SW480 (cell line): Measurements from ENCODE around the gene SORCS2.

Source experiments
- DNase-seq: peaks from one replicate; pipeline ENCODE4 v3.0.0-alpha.2; 2016; ENCODE audit warnings: low spot score

The SORCS2 gene

DNA sequence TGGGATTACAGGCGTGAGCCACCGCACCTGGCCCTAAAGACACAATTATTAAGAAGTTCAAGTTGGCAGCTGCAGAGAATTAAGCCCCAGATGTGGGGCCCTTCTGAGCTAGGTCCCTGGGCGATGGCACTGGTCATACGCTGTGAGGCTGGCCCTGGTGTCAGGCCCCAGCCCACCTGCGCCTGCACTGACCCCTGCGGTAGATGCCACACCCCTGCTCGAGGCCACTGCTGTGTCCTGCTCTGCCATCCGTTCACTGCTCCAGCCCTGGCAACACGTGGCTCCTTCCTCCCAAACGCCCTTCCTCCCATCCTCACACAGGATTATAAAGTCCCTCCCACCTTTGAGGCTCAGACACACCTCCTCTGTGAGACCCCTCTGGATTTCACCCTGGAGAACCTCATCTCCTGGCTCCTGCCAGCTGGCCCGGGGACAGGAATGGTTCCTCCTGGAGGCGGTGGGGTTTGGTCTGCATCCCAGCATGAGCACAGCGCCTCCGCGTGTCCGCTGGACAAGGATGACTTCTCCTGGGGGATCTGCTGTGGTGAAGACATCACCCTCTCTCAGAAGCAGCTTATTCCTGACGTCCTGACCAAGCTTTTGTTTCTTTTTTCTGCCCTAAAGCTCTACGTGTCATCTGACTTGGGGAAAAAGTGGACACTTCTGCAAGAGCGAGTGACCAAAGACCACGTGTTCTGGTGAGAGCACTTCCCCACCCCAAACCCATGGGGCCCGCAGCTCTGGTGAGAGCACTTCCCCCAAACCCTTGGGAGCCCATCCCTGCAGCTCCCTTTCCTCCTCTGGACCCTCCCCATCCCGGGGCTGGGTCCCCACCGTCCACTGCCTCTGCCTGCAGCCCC lies 461.4 kb downstream of the SORCS2 start:
- no peak for DNase-seq

DNA sequence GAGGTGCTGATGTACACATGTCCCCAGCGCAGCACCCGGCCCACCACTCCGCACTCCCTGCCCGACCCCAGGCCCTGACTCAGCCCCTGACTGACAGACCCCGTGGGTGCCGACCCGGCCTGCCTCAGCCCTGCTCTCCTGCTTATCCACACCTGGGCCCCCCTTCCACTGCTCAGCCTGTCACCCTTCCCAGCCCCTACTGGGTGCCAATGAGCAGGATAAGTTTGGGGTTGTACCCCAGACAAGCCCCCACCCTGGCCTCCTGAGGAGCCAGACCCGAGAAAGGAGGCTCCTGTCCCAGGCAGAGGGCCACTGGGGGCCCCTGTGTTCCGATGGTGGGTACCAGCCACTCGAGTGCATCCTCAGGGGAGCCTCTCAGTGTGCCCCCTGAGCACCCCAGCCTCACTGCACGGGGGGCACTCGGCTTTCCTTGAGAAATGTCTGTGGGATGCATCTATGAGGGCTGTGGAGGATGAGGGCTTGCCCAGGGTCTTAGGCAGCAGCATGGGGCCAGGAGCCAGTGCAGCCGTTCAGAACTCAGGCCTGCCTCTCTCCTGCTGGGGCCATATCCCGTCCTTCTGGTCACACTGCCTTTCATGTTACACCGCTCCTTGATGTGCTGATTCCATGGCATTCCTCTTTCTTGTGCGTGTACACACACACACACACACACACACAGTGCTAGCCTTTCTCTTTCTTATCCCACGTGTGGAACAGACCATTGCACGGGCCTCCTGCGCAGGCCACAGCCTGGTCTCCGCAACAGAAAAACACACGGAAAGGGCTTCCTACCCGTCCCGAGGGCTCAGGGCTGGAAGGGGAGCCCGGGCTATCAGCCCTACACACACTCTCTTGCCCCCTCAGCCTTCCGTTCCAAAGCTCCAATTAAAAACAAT lies 462.5 kb downstream of the SORCS2 start:
- no peak for DNase-seq

DNA sequence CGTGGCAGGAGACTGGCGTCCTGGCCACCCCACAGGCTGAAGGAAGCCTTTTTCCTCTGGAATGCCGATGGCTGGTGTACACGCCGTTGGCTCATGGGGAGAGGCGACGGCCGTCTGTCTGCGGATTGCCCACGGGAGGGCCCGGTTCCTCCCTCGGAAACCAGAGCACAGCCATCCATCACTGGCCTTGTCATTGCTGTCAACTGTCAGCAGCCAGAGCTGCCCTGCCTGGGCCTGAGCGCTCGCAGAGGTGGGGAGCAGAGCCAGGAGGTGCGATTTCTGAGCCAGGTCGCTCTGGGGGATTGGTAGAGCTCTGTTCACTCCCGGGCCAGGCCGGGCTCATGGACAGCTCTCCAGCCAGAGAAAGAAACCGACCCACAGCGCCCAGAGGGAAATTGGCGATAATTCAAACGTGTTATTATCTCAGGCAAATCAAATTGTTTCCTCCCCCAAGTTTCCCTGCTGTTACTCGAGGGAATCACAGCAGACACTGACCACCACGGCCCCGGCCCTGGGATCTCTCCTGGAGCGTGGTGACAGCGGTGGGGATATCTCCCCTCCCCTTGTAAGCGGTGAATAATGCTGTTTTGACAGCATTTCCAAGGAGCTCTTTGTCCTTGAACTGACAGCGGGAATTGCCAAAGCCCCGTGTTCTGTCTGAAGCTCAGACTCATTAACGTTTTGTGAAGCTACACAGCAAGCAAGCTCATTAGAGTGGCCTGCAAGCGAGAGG lies 463.3 kb downstream of the SORCS2 start:
- no peak for DNase-seq

GRCh38 chr4:7656244-7656800 lies 464.0 kb downstream of the SORCS2 start:
- DNase-seq = no peak

GRCh38 chr4:7657545-7658297 lies 465.4 kb downstream of the SORCS2 start:
- DNase-seq = no peak

GRCh38 chr4:7658341-7659204 lies 466.2 kb downstream of the SORCS2 start:
- no peak for DNase-seq

GRCh38 chr4:7659429-7660175 lies 467.3 kb downstream of the SORCS2 start:
- no peak for DNase-seq

DNA sequence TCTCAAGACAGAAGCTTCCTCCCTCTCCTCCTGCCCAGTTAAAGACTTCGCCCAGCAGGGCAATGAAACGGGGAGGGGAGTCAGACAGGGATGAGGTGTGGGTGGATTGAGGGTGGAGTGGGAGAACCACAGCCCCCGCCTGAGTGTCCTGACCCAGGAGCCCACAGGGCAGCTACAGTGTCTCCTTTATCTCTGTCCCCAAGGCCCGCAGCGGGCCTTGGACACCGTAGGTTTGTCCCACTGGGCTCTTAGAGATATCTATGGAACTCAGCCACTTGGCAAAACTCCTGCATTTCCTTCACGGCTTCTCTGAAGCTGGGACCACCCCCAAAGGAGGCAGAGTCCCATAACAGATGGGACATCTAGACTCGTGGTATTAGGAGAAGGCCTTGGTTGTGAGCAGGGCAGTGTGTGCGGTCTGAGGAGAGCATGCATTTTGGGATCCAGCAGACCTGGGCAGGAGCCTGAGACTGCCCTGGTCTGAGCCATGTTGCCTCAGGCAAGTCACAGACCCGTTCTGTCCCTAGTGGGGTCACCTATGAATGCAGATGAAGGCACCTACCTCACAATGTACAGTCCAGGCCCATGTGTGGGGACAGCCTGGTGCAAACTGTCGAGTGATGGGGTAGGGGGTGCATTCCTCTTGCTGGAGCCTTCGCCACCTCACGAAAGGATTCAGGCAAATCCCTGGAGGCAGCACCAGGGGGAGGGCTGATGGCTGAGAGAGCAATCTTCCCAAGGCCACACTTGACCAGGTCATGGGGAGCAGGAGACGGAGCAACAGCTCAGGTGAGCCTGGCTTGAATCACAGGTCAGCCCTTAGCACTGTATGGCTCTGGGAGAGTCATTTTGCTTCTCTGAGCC lies 468.1 kb downstream of the SORCS2 start:
- DNase-seq = no peak

- DNase-seq = no peak
These were observed 468.9 kb downstream of the SORCS2 start for GRCh38 chr4:7661066-7661748.

GRCh38 chr4:7661846-7662506 lies 469.6 kb downstream of the SORCS2 start:
- no peak for DNase-seq

DNA sequence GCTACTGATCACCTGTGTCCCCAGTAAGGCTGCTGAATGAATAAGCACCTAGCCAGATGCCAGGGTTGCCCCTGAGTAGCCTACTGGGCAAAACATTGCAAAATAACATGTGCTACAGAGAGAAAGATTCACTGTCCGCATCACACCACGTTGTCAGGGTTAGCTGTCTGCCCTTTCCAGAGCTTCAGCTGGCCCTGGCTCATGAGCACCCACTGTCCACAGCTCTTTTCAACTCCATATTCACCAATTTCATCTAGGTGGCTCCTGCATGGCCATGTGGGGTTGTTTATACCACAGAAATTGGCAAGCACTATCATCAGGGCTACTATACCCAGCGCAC lies 470.1 kb downstream of the SORCS2 start:
- DNase-seq = no peak

GRCh38 chr4:7663075-7663541 lies 470.8 kb downstream of the SORCS2 start:
- no peak for DNase-seq

GRCh38 chr4:7664106-7664505 lies 471.8 kb downstream of the SORCS2 start:
- no peak for DNase-seq

- no peak for DNase-seq
These were observed 473.0 kb downstream of the SORCS2 start for GRCh38 chr4:7665321-7665720.

DNA sequence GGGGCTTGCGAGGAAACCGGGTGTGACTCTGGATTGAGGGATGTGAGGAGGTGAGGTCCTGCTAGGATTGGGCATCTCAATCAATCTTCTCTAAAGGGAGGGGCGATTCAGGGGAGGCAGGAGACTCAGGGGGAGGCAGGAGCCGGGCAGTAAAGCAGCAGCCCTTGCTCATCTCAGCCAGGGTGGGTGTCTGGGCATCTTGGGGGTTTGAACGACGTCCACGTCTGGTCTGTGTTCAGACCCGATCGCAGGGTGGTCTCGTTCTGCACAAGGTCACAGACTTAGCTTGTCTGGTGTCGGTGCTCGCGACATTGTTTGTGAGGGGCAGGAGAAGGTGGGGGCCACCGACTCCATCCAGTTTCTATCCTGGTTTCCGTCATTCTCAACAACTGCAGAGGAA lies 473.7 kb downstream of the SORCS2 start:
- no peak for DNase-seq

DNA sequence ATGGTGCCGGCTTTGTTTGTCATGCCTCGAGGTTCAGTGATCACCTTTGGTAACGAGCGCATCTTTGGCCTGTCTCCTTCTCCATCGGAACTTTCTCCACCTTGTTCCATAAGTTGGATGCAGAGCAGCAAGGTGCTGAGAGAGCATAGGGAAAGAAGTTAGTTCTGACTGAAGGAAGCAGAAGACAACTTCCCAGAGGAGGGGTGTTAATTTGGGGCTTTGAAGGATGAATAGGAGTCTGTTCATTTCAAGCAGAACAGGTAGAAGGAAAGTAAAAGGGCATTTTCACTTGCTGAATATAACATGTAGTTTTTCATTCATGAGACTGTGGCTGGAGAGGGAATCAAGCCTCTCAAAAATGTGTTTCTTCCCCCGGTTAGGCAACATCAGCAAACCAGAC lies 474.4 kb downstream of the SORCS2 start:
- no peak for DNase-seq

DNA sequence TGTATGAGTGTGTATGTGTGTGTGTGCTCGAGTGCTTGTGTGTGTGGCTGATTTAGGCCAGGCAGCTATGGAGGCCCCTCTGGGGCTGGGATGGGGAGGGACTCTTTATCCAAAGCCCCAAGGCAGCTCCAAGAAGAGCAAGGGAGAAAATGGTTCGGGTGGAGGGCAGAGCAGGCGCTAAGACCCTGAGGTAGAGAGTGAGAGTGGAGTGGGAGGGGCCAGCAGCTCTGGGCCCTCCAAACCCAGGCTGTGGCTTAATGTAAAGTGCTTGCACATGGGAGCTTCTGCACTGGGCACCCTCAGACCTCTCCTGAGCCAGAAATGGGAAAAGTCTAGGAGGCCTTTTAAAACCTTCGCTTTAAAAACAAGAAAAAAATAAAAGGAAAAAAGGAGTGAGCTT lies 475.9 kb downstream of the SORCS2 start:
- no peak for DNase-seq
